GM12878 (cell line): ENCODE data around the gene HBA1. TPM values are rescaled to one million over a fixed set of nuclear protein-coding genes. Genes with fewer than 3 reads are reported as not detected.

Source experiments
- ASH2L ChIP-seq: fragments of 300-600, 200-600 bp; sonication (generic); IDR thresholded peaks from 2 replicates; pipeline ENCODE4 v1.6.1; 2017; ENCODE audit warnings: low read depth, mild to moderate bottlenecking, borderline replicate concordance
- ATF7 ChIP-seq: fragments of 450-650 bp; IDR thresholded peaks from 2 replicates; pipeline ENCODE4 v1.6.1; 2016; ENCODE audit warnings: low read depth, mild to moderate bottlenecking
- CHD1 ChIP-seq: IDR thresholded peaks from 2 replicates; pipeline ENCODE4 v1.6.1; 2012; ENCODE audit warnings: low read depth, low read length, improper control_type of control experiment
- CHD2 ChIP-seq: IDR thresholded peaks from 2 replicates; pipeline ENCODE4 v1.6.1; 2011; ENCODE audit warnings: low read depth, low read length, improper control_type of control experiment, borderline replicate concordance
- LARP7 ChIP-seq: fragments of 450-650 bp; IDR thresholded peaks from 2 replicates; pipeline ENCODE4 v1.6.1; 2017; ENCODE audit warnings: mild to moderate bottlenecking
- NFYA ChIP-seq: IDR thresholded peaks from 2 replicates; pipeline ENCODE4 v1.6.1; 2011; ENCODE audit warnings: low read depth, mild to moderate bottlenecking, low read length, improper control_type of control experiment, borderline replicate concordance
- PML ChIP-seq: IDR thresholded peaks from 2 replicates; pipeline ENCODE4 v1.6.1; 2012; ENCODE audit warnings: low read length, inconsistent platforms
- RAD51 ChIP-seq: fragments of 450-650 bp; IDR thresholded peaks from 2 replicates; pipeline ENCODE4 v1.6.1; 2016; ENCODE audit warnings: moderate library complexity, mild to moderate bottlenecking, inconsistent platforms
- RB1 ChIP-seq: fragments of 450-650 bp; formaldehyde crosslinking; IDR thresholded peaks from 2 replicates; pipeline ENCODE4 v1.6.1; 2017; ENCODE audit warnings: mild to moderate bottlenecking, borderline replicate concordance
- RFX5 ChIP-seq: IDR thresholded peaks from 2 replicates; pipeline ENCODE4 v1.6.1; 2011; ENCODE audit warnings: low read depth, low read length, improper control_type of control experiment
- SIN3A ChIP-seq: IDR thresholded peaks from 2 replicates; pipeline ENCODE4 v1.6.1; 2012; ENCODE audit warnings: low read depth, low read length, improper control_type of control experiment
- SREBF1 ChIP-seq: IDR thresholded peaks from 2 replicates; pipeline ENCODE4 v1.6.1; 2012; ENCODE audit warnings: mild to moderate bottlenecking, low read length
- TAF1 ChIP-seq: IDR thresholded peaks from 2 replicates; pipeline ENCODE4 v1.6.1; 2011; ENCODE audit warnings: mild to moderate bottlenecking, low read depth, low read length, borderline replicate concordance
- YY1 ChIP-seq: IDR thresholded peaks from 2 replicates; pipeline ENCODE4 v1.6.1; 2011; ENCODE audit warnings: low read depth, mild to moderate bottlenecking, low read length
- polyA plus RNA-seq, 11 experiments: library from polyadenylated mRNA; depleted of rRNA in 4 of 11; unstranded in 6 of 11; stranded (reverse) in 5 of 11; fragments of >200 nt; fragmentation: Nextera tagmentation in 4 of 11; fragmentation: Illumina TruSeq in 1 of 11; extraction: Ambion mirVana in 4 of 11; extraction: Trizol in 1 of 11; gene quantifications; 1 replicate in 1 of 11; 2 replicates in 10 of 11; pipeline versions ENCODE4 v1.2.1 to v1.2.3, GENCODE V29; 2011 to 2016; ENCODE audit warnings: inconsistent platforms in 2 of 11, missing spikeins in 2 of 11, low read depth in 1 of 11
- total RNA-seq, 4 experiments: library from RNA; depleted of rRNA in 3 of 4; stranded (reverse); fragments of >200 nt in 3 of 4; fragmentation: Illumina TruSeq in 1 of 4; extraction: Trizol in 1 of 4; gene quantifications; 2 replicates each; pipeline versions ENCODE4 v1.2.1 to v1.2.3, GENCODE V29; 2013 to 2021
- TF ChIP-seq, protein P1 (sequence below), 3 experiments: IDR thresholded peaks in 2 of 3; conservative IDR thresholded peaks in 1 of 3; 2 replicates each; pipeline ENCODE4 v1.5.1; 2011; ENCODE audit warnings: low read depth in 3 of 3, low read length in 3 of 3, mild to moderate bottlenecking in 3 of 3, control low read depth in 2 of 3, moderate library complexity in 2 of 3, inconsistent platforms in 1 of 3, mixed read lengths in 1 of 3; ENCODE audit not compliant: control insufficient read depth in 2 of 3, insufficient read depth in 1 of 3; ENCODE audit errors: extremely low read depth in 1 of 3
- TF ChIP-seq, protein P2 (sequence below): fragments of 450-650 bp; IDR thresholded peaks from 2 replicates; pipeline ENCODE4 v1.6.1; 2017; ENCODE audit warnings: mild to moderate bottlenecking, low read depth, inconsistent platforms; ENCODE audit not compliant: poor library complexity, severe bottlenecking
- TF ChIP-seq, protein P3 (sequence below): fragments of 450-650 bp; IDR thresholded peaks from 2 replicates; pipeline ENCODE4 v1.6.1; 2018; ENCODE audit warnings: borderline replicate concordance, mild to moderate bottlenecking; ENCODE audit not compliant: partially characterized antibody

HBA1 gene
- total and polyA plus RNA-seq, 10 of the 15 experiments (the other 5 are each of a cell fraction or from before 2014, with no cell fraction given): 0.28 to 3.5 (median 0.83) TPM; not detected in 5

DNA sequence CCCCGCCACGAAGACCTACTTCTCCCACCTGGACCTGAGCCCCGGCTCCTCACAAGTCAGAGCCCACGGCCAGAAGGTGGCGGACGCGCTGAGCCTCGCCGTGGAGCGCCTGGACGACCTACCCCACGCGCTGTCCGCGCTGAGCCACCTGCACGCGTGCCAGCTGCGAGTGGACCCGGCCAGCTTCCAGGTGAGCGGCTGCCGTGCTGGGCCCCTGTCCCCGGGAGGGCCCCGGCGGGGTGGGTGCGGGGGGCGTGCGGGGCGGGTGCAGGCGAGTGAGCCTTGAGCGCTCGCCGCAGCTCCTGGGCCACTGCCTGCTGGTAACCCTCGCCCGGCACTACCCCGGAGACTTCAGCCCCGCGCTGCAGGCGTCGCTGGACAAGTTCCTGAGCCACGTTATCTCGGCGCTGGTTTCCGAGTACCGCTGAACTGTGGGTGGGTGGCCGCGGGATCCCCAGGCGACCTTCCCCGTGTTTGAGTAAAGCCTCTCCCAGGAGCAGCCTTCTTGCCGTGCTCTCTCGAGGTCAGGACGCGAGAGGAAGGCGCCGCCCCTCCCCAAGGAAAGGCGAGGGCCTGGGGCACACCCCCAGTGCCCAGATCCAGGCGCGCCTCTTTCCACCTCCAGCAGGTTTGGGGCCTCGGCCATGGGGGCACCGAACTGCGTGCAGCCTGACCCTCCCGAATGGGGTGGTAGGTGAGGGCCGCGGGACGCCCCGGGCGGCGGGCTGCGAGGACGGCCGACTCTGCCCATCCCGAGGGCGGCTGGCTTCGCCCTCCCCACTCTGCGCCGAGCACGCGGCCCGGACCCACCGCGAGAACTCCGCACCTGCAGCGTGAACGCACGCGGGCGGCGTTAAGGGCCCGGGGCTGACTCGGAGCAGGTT lies 4.4 kb downstream of the HBA1 start (continued):
- TF ChIP-seq, protein P1, sequence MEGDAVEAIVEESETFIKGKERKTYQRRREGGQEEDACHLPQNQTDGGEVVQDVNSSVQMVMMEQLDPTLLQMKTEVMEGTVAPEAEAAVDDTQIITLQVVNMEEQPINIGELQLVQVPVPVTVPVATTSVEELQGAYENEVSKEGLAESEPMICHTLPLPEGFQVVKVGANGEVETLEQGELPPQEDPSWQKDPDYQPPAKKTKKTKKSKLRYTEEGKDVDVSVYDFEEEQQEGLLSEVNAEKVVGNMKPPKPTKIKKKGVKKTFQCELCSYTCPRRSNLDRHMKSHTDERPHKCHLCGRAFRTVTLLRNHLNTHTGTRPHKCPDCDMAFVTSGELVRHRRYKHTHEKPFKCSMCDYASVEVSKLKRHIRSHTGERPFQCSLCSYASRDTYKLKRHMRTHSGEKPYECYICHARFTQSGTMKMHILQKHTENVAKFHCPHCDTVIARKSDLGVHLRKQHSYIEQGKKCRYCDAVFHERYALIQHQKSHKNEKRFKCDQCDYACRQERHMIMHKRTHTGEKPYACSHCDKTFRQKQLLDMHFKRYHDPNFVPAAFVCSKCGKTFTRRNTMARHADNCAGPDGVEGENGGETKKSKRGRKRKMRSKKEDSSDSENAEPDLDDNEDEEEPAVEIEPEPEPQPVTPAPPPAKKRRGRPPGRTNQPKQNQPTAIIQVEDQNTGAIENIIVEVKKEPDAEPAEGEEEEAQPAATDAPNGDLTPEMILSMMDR (IDR thresholded peaks at IDR 0.05 in 2 of 3, conservative IDR thresholded peaks at IDR 0.05 in 1 of 3; ENCODE audit: control insufficient read depth in 2 of 3, extremely low read depth in 1 of 3, insufficient read depth in 1 of 3, low read depth in 3 of 3, low read length in 3 of 3): no peak
- TF ChIP-seq CHD1 (no peak), CHD2 (peak; percentile 93), LARP7 (peak; percentile 79; the same call in 1 of the 2 replicates), TAF1 (no peak), RFX5 (no peak), RAD51 (no peak), SREBF1 (no peak), PML (no peak), ATF7 (no peak), YY1 (peak; percentile 63; the same call in 1 of the 2 replicates), ASH2L (no peak), RB1 (peak; percentile 91), NFYA (no peak), SIN3A (no peak)
- TF ChIP-seq, protein P2, sequence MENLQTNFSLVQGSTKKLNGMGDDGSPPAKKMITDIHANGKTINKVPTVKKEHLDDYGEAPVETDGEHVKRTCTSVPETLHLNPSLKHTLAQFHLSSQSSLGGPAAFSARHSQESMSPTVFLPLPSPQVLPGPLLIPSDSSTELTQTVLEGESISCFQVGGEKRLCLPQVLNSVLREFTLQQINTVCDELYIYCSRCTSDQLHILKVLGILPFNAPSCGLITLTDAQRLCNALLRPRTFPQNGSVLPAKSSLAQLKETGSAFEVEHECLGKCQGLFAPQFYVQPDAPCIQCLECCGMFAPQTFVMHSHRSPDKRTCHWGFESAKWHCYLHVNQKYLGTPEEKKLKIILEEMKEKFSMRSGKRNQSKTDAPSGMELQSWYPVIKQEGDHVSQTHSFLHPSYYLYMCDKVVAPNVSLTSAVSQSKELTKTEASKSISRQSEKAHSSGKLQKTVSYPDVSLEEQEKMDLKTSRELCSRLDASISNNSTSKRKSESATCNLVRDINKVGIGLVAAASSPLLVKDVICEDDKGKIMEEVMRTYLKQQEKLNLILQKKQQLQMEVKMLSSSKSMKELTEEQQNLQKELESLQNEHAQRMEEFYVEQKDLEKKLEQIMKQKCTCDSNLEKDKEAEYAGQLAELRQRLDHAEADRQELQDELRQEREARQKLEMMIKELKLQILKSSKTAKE: no peak
- TF ChIP-seq, protein P3, sequence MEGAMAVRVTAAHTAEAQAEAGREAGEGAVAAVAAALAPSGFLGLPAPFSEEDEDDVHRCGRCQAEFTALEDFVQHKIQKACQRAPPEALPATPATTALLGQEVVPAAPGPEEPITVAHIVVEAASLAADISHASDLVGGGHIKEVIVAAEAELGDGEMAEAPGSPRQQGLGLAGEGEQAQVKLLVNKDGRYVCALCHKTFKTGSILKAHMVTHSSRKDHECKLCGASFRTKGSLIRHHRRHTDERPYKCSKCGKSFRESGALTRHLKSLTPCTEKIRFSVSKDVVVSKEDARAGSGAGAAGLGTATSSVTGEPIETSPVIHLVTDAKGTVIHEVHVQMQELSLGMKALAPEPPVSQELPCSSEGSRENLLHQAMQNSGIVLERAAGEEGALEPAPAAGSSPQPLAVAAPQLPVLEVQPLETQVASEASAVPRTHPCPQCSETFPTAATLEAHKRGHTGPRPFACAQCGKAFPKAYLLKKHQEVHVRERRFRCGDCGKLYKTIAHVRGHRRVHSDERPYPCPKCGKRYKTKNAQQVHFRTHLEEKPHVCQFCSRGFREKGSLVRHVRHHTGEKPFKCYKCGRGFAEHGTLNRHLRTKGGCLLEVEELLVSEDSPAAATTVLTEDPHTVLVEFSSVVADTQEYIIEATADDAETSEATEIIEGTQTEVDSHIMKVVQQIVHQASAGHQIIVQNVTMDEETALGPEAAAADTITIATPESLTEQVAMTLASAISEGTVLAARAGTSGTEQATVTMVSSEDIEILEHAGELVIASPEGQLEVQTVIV: no peak
